Endothelial cell of umbilical vein (primary cell): ENCODE measurements around the gene CLEC2B. TPM values are rescaled to one million over a fixed set of nuclear protein-coding genes. Genes with fewer than 3 reads are reported as not detected.

Experiments used
- BruUV-seq: library from RNA; stranded (reverse); fragments of 400-500 nt; replicated peaks from 2 replicates; lab custom pipeline; 2021; lab: Mats Ljungman, UMichigan
- CTCF ChIA-PET: fragments of 300-600, 350-600 bp; sonication (Branson Sonifier 250); formaldehyde crosslinking; loops from one replicate; lab custom pipeline; 2021; ENCODE audit warnings: antibody characterized with exemption, inconsistent platforms; lab: Charles Lee
- POLR2A ChIA-PET: fragments of 300-600, 350-600 bp; sonication (Branson Sonifier 250); formaldehyde crosslinking; loops from one replicate; lab custom pipeline; 2021; ENCODE audit warnings: antibody characterized with exemption, inconsistent platforms; lab: Charles Lee
- DNase-seq: peaks from one replicate; pipeline ENCODE4 v3.0.0-alpha.2; 2011; ENCODE audit warnings: low read depth, low spot score
- FAIRE-seq: peaks from 2 replicates; lab custom pipeline; 2011; peaks lifted over from hg19 to GRCh38; lab: Jason Lieb, UNC
- H2AFZ ChIP-seq: 2 replicates; pipeline ENCODE4 v1.6.0; 2012; ENCODE audit warnings: low read depth, low read length, control low read depth, inconsistent platforms
- H3K27ac ChIP-seq: 2 replicates; pipeline ENCODE4 v1.5.1; 2011; ENCODE audit warnings: low read depth, mild to moderate bottlenecking, control low read depth, low read length, moderate library complexity; ENCODE audit not compliant: insufficient read depth
- H3K27me3 ChIP-seq, 2 experiments: 2 replicates each; pipeline versions ENCODE4 v1.6.0 to v1.6.1; 2011; ENCODE audit warnings: low read length in 2 of 2, mixed read lengths in 1 of 2; ENCODE audit not compliant: control insufficient read depth in 2 of 2, insufficient read depth in 2 of 2
- H3K36me3 ChIP-seq, 2 experiments: 2 replicates in 1 of 2; 3 replicates in 1 of 2; pipeline ENCODE4 v1.5.1; 2011; ENCODE audit warnings: low read length in 2 of 2, mild to moderate bottlenecking in 1 of 2, moderate library complexity in 1 of 2; ENCODE audit not compliant: control insufficient read depth in 2 of 2, insufficient read depth in 2 of 2; ENCODE audit errors: extremely low read depth in 1 of 2
- H3K4me1 ChIP-seq: 3 replicates; pipeline ENCODE4 v1.5.1; 2011; ENCODE audit warnings: mild to moderate bottlenecking, low read length; ENCODE audit not compliant: control insufficient read depth, insufficient read depth; ENCODE audit errors: extremely low read depth
- H3K4me2 ChIP-seq: 2 replicates; pipeline ENCODE4 v1.6.1; 2011; ENCODE audit warnings: low read length, control low read depth, mixed read lengths; ENCODE audit not compliant: insufficient read depth
- H3K4me3 ChIP-seq, 3 experiments: fragments of 200-600 bp in 1 of 3; sonication (generic), shearing (Covaris generic) in 1 of 3; replicated peaks in 1 of 3; 2 replicates each; pipeline ENCODE4 v1.5.1; 2011 to 2016; ENCODE audit warnings: control low read depth in 3 of 3, low read length in 3 of 3, mild to moderate bottlenecking in 2 of 3, inconsistent platforms in 1 of 3, low read depth in 1 of 3, moderate library complexity in 1 of 3; ENCODE audit not compliant: insufficient read depth in 1 of 3
- H3K79me2 ChIP-seq: 2 replicates; pipeline ENCODE4 v1.6.0; 2012; ENCODE audit warnings: low read length, inconsistent platforms; ENCODE audit not compliant: control insufficient read depth, insufficient read depth
- H3K9ac ChIP-seq: replicated peaks from 2 replicates; pipeline ENCODE3; 2011; ENCODE audit warnings: low read length, control low read depth; ENCODE audit not compliant: insufficient read depth; ENCODE audit errors: extremely low read depth
- H3K9me1 ChIP-seq: replicated peaks from 3 replicates; pipeline ENCODE4 v1.6.0; 2011; ENCODE audit warnings: mild to moderate bottlenecking, low read length; ENCODE audit not compliant: control insufficient read depth, insufficient read depth; ENCODE audit errors: extremely low read depth
- H3K9me3 ChIP-seq: replicated peaks from 2 replicates; pipeline ENCODE4 v1.5.1; 2012; ENCODE audit warnings: low read length, inconsistent platforms; ENCODE audit not compliant: control insufficient read depth, insufficient read depth
- H4K20me1 ChIP-seq: replicated peaks from 2 replicates; pipeline ENCODE3; 2011; ENCODE audit warnings: mild to moderate bottlenecking, low read length; ENCODE audit not compliant: control insufficient read depth, insufficient read depth; ENCODE audit errors: extremely low read depth
- CTCF ChIP-seq, 2 donors: IDR thresholded peaks; 1 replicate in 1 of 2; 2 replicates in 1 of 2; pipeline ENCODE4 v1.5.1; 2011; ENCODE audit warnings: low read length in 2 of 2, mild to moderate bottlenecking in 2 of 2, moderate library complexity in 2 of 2, control low read depth in 1 of 2, inconsistent platforms in 1 of 2, low read depth in 1 of 2; ENCODE audit not compliant: insufficient read depth in 1 of 2; ENCODE audit errors: extremely low read depth in 1 of 2
- EZH2 ChIP-seq: IDR thresholded peaks from 2 replicates; pipeline ENCODE4 v1.6.1; 2012; ENCODE audit warnings: borderline replicate concordance, low read depth, mild to moderate bottlenecking, moderate library complexity, low read length, inconsistent platforms; ENCODE audit not compliant: severe bottlenecking
- FOS ChIP-seq: IDR thresholded peaks from 2 replicates; pipeline ENCODE4 v1.6.1; 2011; ENCODE audit warnings: mild to moderate bottlenecking, low read length, moderate library complexity, borderline replicate concordance; ENCODE audit not compliant: insufficient read depth
- GATA2 ChIP-seq: IDR thresholded peaks from 2 replicates; pipeline ENCODE4 v1.7.0; 2011; ENCODE audit warnings: low read depth, mild to moderate bottlenecking, moderate library complexity, mixed read lengths, low read length; ENCODE audit not compliant: insufficient read length, insufficient read depth
- JUN ChIP-seq: IDR thresholded peaks from 2 replicates; pipeline ENCODE4 v1.6.1; 2011; ENCODE audit warnings: borderline replicate concordance, low read depth; ENCODE audit not compliant: insufficient read length, insufficient read depth
- MAX ChIP-seq: IDR thresholded peaks from 2 replicates; pipeline ENCODE4 v1.6.1; 2011; ENCODE audit not compliant: insufficient read depth, insufficient read length
- MYC ChIP-seq: IDR thresholded peaks from one replicate; pipeline ENCODE4 v1.6.1; 2011; ENCODE audit warnings: mild to moderate bottlenecking, low read depth, low read length
- POLR2A ChIP-seq: IDR thresholded peaks from 2 replicates; pipeline ENCODE4 v1.6.1; 2012; ENCODE audit warnings: low read depth, mild to moderate bottlenecking, control low read depth, low read length
- POLR2AphosphoS5 ChIP-seq: IDR thresholded peaks from 2 replicates; pipeline ENCODE4 v1.6.1; 2012; ENCODE audit warnings: low read depth, mild to moderate bottlenecking, control low read depth, low read length, moderate library complexity; ENCODE audit not compliant: insufficient read depth
- dilution Hi-C: fragments of 300-500 bp; cut with MboI; formaldehyde crosslinking; loops from one replicate; pipeline ENCODE4 v1.15.0; 2019; ENCODE audit warnings: low sequenced_read_pairs; ENCODE audit not compliant: extremely low pct_ligation_motif_present
- intact Hi-C: fragments of 100-400 bp; cut with micrococcal nuclease; formaldehyde crosslinking; loops from one replicate; pipeline ENCODE4 v1.10.0; 2022
- polyA plus RNA-seq, 4 experiments: library from polyadenylated mRNA; depleted of rRNA in 3 of 4; stranded (reverse) in 3 of 4; unstranded in 1 of 4; fragments of >200 nt; gene quantifications; 2 replicates each; pipeline versions ENCODE4 v1.2.1 to v1.2.3, GENCODE V29; 2011 to 2012; ENCODE audit warnings: missing spikeins in 1 of 4
- total RNA-seq: library from RNA; stranded (reverse); gene quantifications from 2 replicates; pipeline ENCODE4 v1.2.3, GENCODE V29; 2021

Gene CLEC2B
- total and polyA plus RNA-seq, 2 donors (not counting 3 experiments of a cell fraction or from before 2014, with no cell fraction given) = 6.7 to 18.3 TPM

- Histone ChIP-seq H3K4me3 (no peak overlapping the region), H3K4me2 (no peak overlapping the region), H4K20me1 (no peaks in the 10 kb centered on the region), H3K79me2 (no peaks in the 10 kb centered on the region), H3K9me1 (no peaks in the 10 kb centered on the region), H2AFZ (peak overlapping the region; percentile 75), H3K9me3 (no peaks in the 10 kb centered on the region), H3K36me3 (no peaks in the 10 kb centered on the region), H3K4me1 (no peaks in the 10 kb centered on the region), H3K9ac (no peak overlapping the region), H3K27ac (no peak overlapping the region), H3K27me3 (no peaks in the 10 kb centered on the region)
- POLR2A ChIA-PET = no interaction called here
- TF ChIP-seq EZH2 = no peak
- TF ChIP-seq MAX = no peak
- no peak for TF ChIP-seq GATA2
- TF ChIP-seq JUN = no peak
- no peak for TF ChIP-seq MYC
- TF ChIP-seq POLR2A = no peak
- TF ChIP-seq FOS = no peak
- TF ChIP-seq POLR2AphosphoS5 = no peak
- DNase-seq = no peak
- CTCF ChIA-PET = interaction anchor here (1.1 to 7.9 kb wide), 3 partner anchors 9 to 58 kb away, joined by 3 to 62 read pairs (median 4); no protein-coding TSS in a partner anchor
- intact Hi-C loops (no loop called here), dilution Hi-C loops (no loop called here)
- BruUV-seq = no TSS peak
- no peak for FAIRE-seq
These were observed 60.6 kb downstream of the CLEC2B start for GRCh38 chr12:9808504-9808903.

GRCh38 chr12:9806714-9807113 is 62.4 kb downstream of the CLEC2B start:
- TF ChIP-seq GATA2 = no peak
- TF ChIP-seq MYC = no peak
- no peak for TF ChIP-seq JUN
- no peak for TF ChIP-seq CTCF (IDR thresholded peaks at IDR 0.05; ENCODE audit: extremely low read depth in 1 of 2, insufficient read depth in 1 of 2, low read depth in 1 of 2, low read length in 2 of 2)
- no peak for TF ChIP-seq MAX
- TF ChIP-seq FOS = no peak
- TF ChIP-seq POLR2AphosphoS5 = no peak
- TF ChIP-seq EZH2 = no peak
- TF ChIP-seq POLR2A = no peak
- no peak for DNase-seq
- no peaks in the 10 kb centered on the region for H3K9me3 ChIP-seq
- no peaks in the 10 kb centered on the region for H4K20me1 ChIP-seq
- H3K27me3 ChIP-seq = no peaks in the 10 kb centered on the region
- POLR2A ChIA-PET = no interaction called here
- H3K79me2 ChIP-seq = no peaks in the 10 kb centered on the region
- H3K27ac ChIP-seq = no peak overlapping the region
- dilution Hi-C loops = no loop called here
- H3K9me1 ChIP-seq = no peaks in the 10 kb centered on the region
- FAIRE-seq = no peak
- no peaks in the 10 kb centered on the region for H3K4me1 ChIP-seq
- CTCF ChIA-PET = interaction anchor here (7.9 kb wide), 1 partner anchor 56 kb away, joined by 62 read pairs; no protein-coding TSS in a partner anchor
- H2AFZ ChIP-seq = no peak overlapping the region
- H3K4me3 ChIP-seq = no peak overlapping the region
- no peaks in the 10 kb centered on the region for H3K36me3 ChIP-seq
- BruUV-seq = no TSS peak
- intact Hi-C loops = no loop called here
- H3K9ac ChIP-seq = no peak overlapping the region
- no peak overlapping the region for H3K4me2 ChIP-seq
